PC-9 (cell line): ENCODE results near the gene HAP1. TPM values are rescaled to one million over a fixed set of nuclear protein-coding genes. Genes with fewer than 3 reads are reported as not detected.

Source experiments
- BruUV-seq: library from RNA; stranded (reverse); fragments of 400-500 nt; replicated peaks from 2 replicates; lab custom pipeline; 2021; lab: Mats Ljungman, UMichigan
- CTCF ChIA-PET: fragments of 300-600 bp; sonication (Branson Sonifier 250); formaldehyde crosslinking; loops from one replicate; lab custom pipeline; 2022; ENCODE audit warnings: antibody characterized with exemption; lab: Charles Lee
- POLR2A ChIA-PET: fragments of 300-600 bp; sonication (Branson Sonifier 250); formaldehyde crosslinking; loops from one replicate; lab custom pipeline; 2022; ENCODE audit warnings: antibody characterized with exemption; ENCODE audit not compliant: unreplicated experiment; lab: Charles Lee
- DNase-seq, 2 experiments: peaks; one replicate each; pipeline versions ENCODE4 v3.0.0 to v3.0.0-alpha.2; 2015 to 2022; ENCODE audit warnings: mixed read lengths in 1 of 2
- H2AFZ ChIP-seq: fragments of 200-600 bp; sonication (generic); 2 replicates; pipeline ENCODE4 v1.8.1; 2017; ENCODE audit warnings: antibody characterized with exemption
- H3F3A ChIP-seq: fragments of 200-600 bp; sonication (generic); 2 replicates; pipeline ENCODE4 v1.8.1; 2017; ENCODE audit warnings: antibody characterized with exemption, mild to moderate bottlenecking, low read depth; ENCODE audit not compliant: insufficient read depth
- H3K27ac ChIP-seq: fragments of 200-600 bp; sonication (generic); 2 replicates; pipeline ENCODE4 v1.6.1; 2016; ENCODE audit warnings: mixed run types
- H3K27me3 ChIP-seq: fragments of 200-600 bp; sonication (generic); 2 replicates; pipeline ENCODE4 v1.6.1; 2016; ENCODE audit warnings: low read depth, mixed run types; ENCODE audit not compliant: insufficient read depth
- H3K36me3 ChIP-seq: fragments of 200-600 bp; sonication (generic); 2 replicates; pipeline ENCODE4 v1.6.1; 2016; ENCODE audit warnings: low read depth, mixed run types
- H3K4me1 ChIP-seq: fragments of 200-600 bp; sonication (generic); replicated peaks from 2 replicates; pipeline ENCODE4 v1.6.1; 2016; ENCODE audit warnings: mixed run types; ENCODE audit not compliant: insufficient read depth
- H3K4me2 ChIP-seq: fragments of 200-600 bp; sonication (generic); 2 replicates; pipeline ENCODE4 v1.6.1; 2017; ENCODE audit warnings: mixed run types
- H3K4me3 ChIP-seq: fragments of 200-600 bp; sonication (generic); 2 replicates; pipeline ENCODE4 v1.6.1; 2016; ENCODE audit warnings: mixed run types
- H3K79me2 ChIP-seq: fragments of 200-600 bp; sonication (generic); 2 replicates; pipeline ENCODE4 v1.6.1; 2017; ENCODE audit warnings: low read depth, mixed run types
- H3K9me2 ChIP-seq: fragments of 200-600 bp; sonication (generic); 2 replicates; pipeline ENCODE4 v1.8.1; 2017; ENCODE audit warnings: mild to moderate bottlenecking; ENCODE audit not compliant: insufficient read depth
- H3K9me3 ChIP-seq: fragments of 200-600 bp; sonication (generic); 2 replicates; pipeline ENCODE4 v1.8.1; 2016; ENCODE audit warnings: low read depth; ENCODE audit not compliant: insufficient read depth
- H4K20me1 ChIP-seq: fragments of 200-600 bp; sonication (generic); 2 replicates; pipeline ENCODE4 v1.8.1; 2017; ENCODE audit not compliant: insufficient read depth
- EZH2 ChIP-seq: fragments of 200-600 bp; sonication (generic); IDR thresholded peaks from 2 replicates; pipeline ENCODE4 v1.8.0; 2017; ENCODE audit warnings: antibody characterized with exemption, low read depth
- intact Hi-C: fragments of 100-400 bp; cut with micrococcal nuclease; formaldehyde crosslinking; loops from one replicate; pipeline ENCODE4 v1.10.0; 2022; ENCODE audit not compliant: unreplicated experiment
- total RNA-seq: library from RNA; stranded (reverse); gene quantifications from 2 replicates; pipeline ENCODE4 v1.2.3, GENCODE V29; 2021
- TF ChIP-seq, protein P1 (sequence below): fragments of 200-600 bp; sonication (generic); conservative IDR thresholded peaks from 2 replicates; pipeline ENCODE4 v1.6.1; 2017; ENCODE audit warnings: mixed run types, antibody characterized with exemption, mild to moderate bottlenecking, moderate library complexity

HAP1 gene
- total RNA-seq, 1 experiment from 2014 or later: 1.1 TPM

- ChIA-PET POLR2A (no interaction called here), CTCF (interaction anchor here (0.8 kb wide), 1 partner anchor 61 kb away, joined by 9 read pairs; no protein-coding TSS in a partner anchor)
- intact Hi-C loops: loop anchor here (1.0 to 10.0 kb wide), 6 partner anchors 34 to 220 kb away; partner anchors contain the start of genes JUP and KLHL11
- DNase-seq: no peak
- no TSS peak for BruUV-seq
- Histone ChIP-seq H2AFZ (no peak overlapping the region), H3K4me2 (peak overlapping the region; percentile 42; the same call in 1 of the 2 replicates), H3K27ac (peak overlapping the region; percentile 74), H3F3A (peaks cover 32% of the 10 kb centered on the region), H3K27me3 (peaks cover 22% of the 10 kb centered on the region; the same call in 1 of the 2 replicates), H3K79me2 (no peaks in the 10 kb centered on the region), H3K4me1 (peaks cover 42% of the 10 kb centered on the region), H3K9me3 (no peaks in the 10 kb centered on the region), H3K36me3 (no peaks in the 10 kb centered on the region), H3K4me3 (no peak overlapping the region), H4K20me1 (no peaks in the 10 kb centered on the region), H3K9me2 (no peaks in the 10 kb centered on the region)
- no peak for TF ChIP-seq EZH2
- TF ChIP-seq, protein P1, sequence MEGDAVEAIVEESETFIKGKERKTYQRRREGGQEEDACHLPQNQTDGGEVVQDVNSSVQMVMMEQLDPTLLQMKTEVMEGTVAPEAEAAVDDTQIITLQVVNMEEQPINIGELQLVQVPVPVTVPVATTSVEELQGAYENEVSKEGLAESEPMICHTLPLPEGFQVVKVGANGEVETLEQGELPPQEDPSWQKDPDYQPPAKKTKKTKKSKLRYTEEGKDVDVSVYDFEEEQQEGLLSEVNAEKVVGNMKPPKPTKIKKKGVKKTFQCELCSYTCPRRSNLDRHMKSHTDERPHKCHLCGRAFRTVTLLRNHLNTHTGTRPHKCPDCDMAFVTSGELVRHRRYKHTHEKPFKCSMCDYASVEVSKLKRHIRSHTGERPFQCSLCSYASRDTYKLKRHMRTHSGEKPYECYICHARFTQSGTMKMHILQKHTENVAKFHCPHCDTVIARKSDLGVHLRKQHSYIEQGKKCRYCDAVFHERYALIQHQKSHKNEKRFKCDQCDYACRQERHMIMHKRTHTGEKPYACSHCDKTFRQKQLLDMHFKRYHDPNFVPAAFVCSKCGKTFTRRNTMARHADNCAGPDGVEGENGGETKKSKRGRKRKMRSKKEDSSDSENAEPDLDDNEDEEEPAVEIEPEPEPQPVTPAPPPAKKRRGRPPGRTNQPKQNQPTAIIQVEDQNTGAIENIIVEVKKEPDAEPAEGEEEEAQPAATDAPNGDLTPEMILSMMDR: no peak
These were observed 4.3 kb upstream of the HAP1 start for GRCh38 chr17:41738801-41739112.

DNA sequence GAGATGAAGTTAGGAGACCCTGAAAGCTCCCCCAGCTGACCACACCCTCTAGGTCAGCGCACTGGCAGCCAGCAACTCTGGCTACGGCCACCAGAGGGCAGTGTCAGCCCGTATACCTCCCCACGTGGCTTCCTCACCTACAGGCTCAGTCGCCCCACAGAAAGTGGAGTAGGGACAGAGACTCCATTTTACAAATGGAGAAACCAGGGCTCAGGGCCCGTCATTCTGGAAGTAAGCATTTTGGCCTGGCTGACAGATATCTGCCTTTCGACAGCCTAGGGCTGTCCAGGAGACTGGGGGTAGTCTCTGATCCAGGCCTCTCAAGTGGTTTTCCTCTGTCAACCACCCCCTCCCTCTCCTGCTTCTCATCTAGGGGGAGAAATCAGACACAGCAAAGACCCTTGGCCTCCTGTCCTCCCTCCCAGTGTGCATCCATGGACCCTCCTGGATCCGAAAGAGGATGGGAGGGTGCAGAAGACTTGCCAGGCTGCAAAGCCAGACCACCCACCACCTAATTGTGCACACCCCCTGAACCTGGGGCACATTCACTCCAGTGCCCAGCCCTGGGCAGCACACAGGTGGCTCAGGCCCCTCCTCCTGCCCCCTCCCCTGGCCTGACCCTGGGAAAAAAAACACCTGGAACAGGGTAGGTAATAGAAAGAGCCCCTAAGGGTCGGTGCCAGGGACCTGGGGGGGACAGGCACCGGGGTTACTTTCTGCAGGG, 3.8 kb upstream of the HAP1 start:
- Histone ChIP-seq H3K9me2 (no peaks in the 10 kb centered on the region), H3K27ac (0 out of 2 replicates have a peak overlapping the region, but pooled peaks have one; percentile 11), H2AFZ (peak overlapping the region; percentile 87), H3K27me3 (peaks cover 22% of the 10 kb centered on the region; the same call in 1 of the 2 replicates), H3K4me1 (peaks cover 42% of the 10 kb centered on the region), H3K9me3 (no peaks in the 10 kb centered on the region), H3K4me2 (peak overlapping the region; percentile 52), H3K36me3 (no peaks in the 10 kb centered on the region), H3K79me2 (no peaks in the 10 kb centered on the region), H3K4me3 (no peak overlapping the region), H4K20me1 (no peaks in the 10 kb centered on the region), H3F3A (peaks cover 32% of the 10 kb centered on the region)
- peak; percentile 56 to 79 for DNase-seq
- POLR2A ChIA-PET: no interaction called here
- CTCF ChIA-PET: interaction anchor here (1.0 kb wide), 1 partner anchor 42 kb away, joined by 3 read pairs; no protein-coding TSS in a partner anchor
- intact Hi-C loops: loop anchor here (1.0 to 10.0 kb wide), 6 partner anchors 35 to 221 kb away; partner anchors contain the start of genes JUP and KLHL11
- BruUV-seq: no TSS peak
- TF ChIP-seq, protein P1: peak; percentile 97
- no peak for TF ChIP-seq EZH2

DNA sequence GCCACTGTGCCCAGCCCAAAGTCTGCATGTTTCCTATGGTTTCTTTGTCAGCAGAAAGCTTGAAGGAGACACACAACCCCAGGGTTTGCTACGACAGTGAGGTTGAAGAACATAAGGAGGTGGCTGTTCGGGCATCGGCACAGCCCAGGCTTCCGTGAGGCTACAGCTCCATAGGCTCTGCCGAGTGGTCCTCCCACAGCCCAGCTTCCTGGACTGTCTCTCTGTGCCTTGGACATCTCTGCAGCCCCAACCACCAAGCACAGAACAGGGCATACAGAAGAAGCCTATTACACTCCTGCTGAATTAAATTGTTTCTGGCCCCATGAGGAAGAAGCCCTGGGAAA, 3.2 kb upstream of the HAP1 start:
- Histone ChIP-seq H3K9me3 (no peaks in the 10 kb centered on the region), H3K27ac (no peak overlapping the region), H4K20me1 (no peaks in the 10 kb centered on the region), H3K27me3 (peaks cover 22% of the 10 kb centered on the region; the same call in 1 of the 2 replicates), H3F3A (peaks cover 32% of the 10 kb centered on the region), H3K9me2 (no peaks in the 10 kb centered on the region), H3K4me1 (peaks cover 42% of the 10 kb centered on the region), H3K36me3 (no peaks in the 10 kb centered on the region), H2AFZ (no peak overlapping the region), H3K4me2 (no peak overlapping the region), H3K79me2 (no peaks in the 10 kb centered on the region), H3K4me3 (no peak overlapping the region)
- TF ChIP-seq, protein P1: no peak
- TF ChIP-seq EZH2: no peak
- intact Hi-C loops: loop anchor here (1.0 to 10.0 kb wide), 6 partner anchors 35 to 221 kb away; partner anchors contain the start of genes JUP and KLHL11
- CTCF ChIA-PET: interaction anchor here (0.6 to 1.0 kb wide), 2 partner anchors 42 to 187 kb away, joined by 3 to 4 read pairs; no protein-coding TSS in a partner anchor
- POLR2A ChIA-PET: no interaction called here
- no TSS peak for BruUV-seq
- DNase-seq: no peak
